Endothelial cell of umbilical vein (primary cell): ENCODE data around the gene MAPK4. TPM values are rescaled to one million over a fixed set of nuclear protein-coding genes. Genes with fewer than 3 reads are reported as not detected.

Experiments used
- BruUV-seq: library from RNA; stranded (reverse); fragments of 400-500 nt; replicated peaks from 2 replicates; lab custom pipeline; 2021; lab: Mats Ljungman, UMichigan
- CTCF ChIA-PET: fragments of 300-600, 350-600 bp; sonication (Branson Sonifier 250); formaldehyde crosslinking; loops from one replicate; lab custom pipeline; 2021; ENCODE audit warnings: antibody characterized with exemption, inconsistent platforms; lab: Charles Lee
- POLR2A ChIA-PET: fragments of 300-600, 350-600 bp; sonication (Branson Sonifier 250); formaldehyde crosslinking; loops from one replicate; lab custom pipeline; 2021; ENCODE audit warnings: antibody characterized with exemption, inconsistent platforms; lab: Charles Lee
- DNase-seq: peaks from one replicate; pipeline ENCODE4 v3.0.0-alpha.2; 2011; ENCODE audit warnings: low read depth, low spot score
- FAIRE-seq: peaks from 2 replicates; lab custom pipeline; 2011; peaks lifted over from hg19 to GRCh38; lab: Jason Lieb, UNC
- H2AFZ ChIP-seq: 2 replicates; pipeline ENCODE4 v1.6.0; 2012; ENCODE audit warnings: low read depth, low read length, control low read depth, inconsistent platforms
- H3K27ac ChIP-seq: 2 replicates; pipeline ENCODE4 v1.5.1; 2011; ENCODE audit warnings: low read depth, mild to moderate bottlenecking, control low read depth, low read length, moderate library complexity; ENCODE audit not compliant: insufficient read depth
- H3K27me3 ChIP-seq, 2 experiments: 2 replicates each; pipeline versions ENCODE4 v1.6.0 to v1.6.1; 2011; ENCODE audit warnings: low read length in 2 of 2, mixed read lengths in 1 of 2; ENCODE audit not compliant: control insufficient read depth in 2 of 2, insufficient read depth in 2 of 2
- H3K36me3 ChIP-seq, 2 experiments: 2 replicates in 1 of 2; 3 replicates in 1 of 2; pipeline ENCODE4 v1.5.1; 2011; ENCODE audit warnings: low read length in 2 of 2, mild to moderate bottlenecking in 1 of 2, moderate library complexity in 1 of 2; ENCODE audit not compliant: control insufficient read depth in 2 of 2, insufficient read depth in 2 of 2; ENCODE audit errors: extremely low read depth in 1 of 2
- H3K4me1 ChIP-seq: 3 replicates; pipeline ENCODE4 v1.5.1; 2011; ENCODE audit warnings: mild to moderate bottlenecking, low read length; ENCODE audit not compliant: control insufficient read depth, insufficient read depth; ENCODE audit errors: extremely low read depth
- H3K4me2 ChIP-seq: 2 replicates; pipeline ENCODE4 v1.6.1; 2011; ENCODE audit warnings: low read length, control low read depth, mixed read lengths; ENCODE audit not compliant: insufficient read depth
- H3K4me3 ChIP-seq, 3 experiments: fragments of 200-600 bp in 1 of 3; sonication (generic), shearing (Covaris generic) in 1 of 3; replicated peaks in 1 of 3; 2 replicates each; pipeline ENCODE4 v1.5.1; 2011 to 2016; ENCODE audit warnings: control low read depth in 3 of 3, low read length in 3 of 3, mild to moderate bottlenecking in 2 of 3, inconsistent platforms in 1 of 3, low read depth in 1 of 3, moderate library complexity in 1 of 3; ENCODE audit not compliant: insufficient read depth in 1 of 3
- H3K79me2 ChIP-seq: 2 replicates; pipeline ENCODE4 v1.6.0; 2012; ENCODE audit warnings: low read length, inconsistent platforms; ENCODE audit not compliant: control insufficient read depth, insufficient read depth
- H3K9ac ChIP-seq: replicated peaks from 2 replicates; pipeline ENCODE3; 2011; ENCODE audit warnings: low read length, control low read depth; ENCODE audit not compliant: insufficient read depth; ENCODE audit errors: extremely low read depth
- H3K9me1 ChIP-seq: replicated peaks from 3 replicates; pipeline ENCODE4 v1.6.0; 2011; ENCODE audit warnings: mild to moderate bottlenecking, low read length; ENCODE audit not compliant: control insufficient read depth, insufficient read depth; ENCODE audit errors: extremely low read depth
- H3K9me3 ChIP-seq: replicated peaks from 2 replicates; pipeline ENCODE4 v1.5.1; 2012; ENCODE audit warnings: low read length, inconsistent platforms; ENCODE audit not compliant: control insufficient read depth, insufficient read depth
- H4K20me1 ChIP-seq: replicated peaks from 2 replicates; pipeline ENCODE3; 2011; ENCODE audit warnings: mild to moderate bottlenecking, low read length; ENCODE audit not compliant: control insufficient read depth, insufficient read depth; ENCODE audit errors: extremely low read depth
- EZH2 ChIP-seq: IDR thresholded peaks from 2 replicates; pipeline ENCODE4 v1.6.1; 2012; ENCODE audit warnings: borderline replicate concordance, low read depth, mild to moderate bottlenecking, moderate library complexity, low read length, inconsistent platforms; ENCODE audit not compliant: severe bottlenecking
- FOS ChIP-seq: IDR thresholded peaks from 2 replicates; pipeline ENCODE4 v1.6.1; 2011; ENCODE audit warnings: mild to moderate bottlenecking, low read length, moderate library complexity, borderline replicate concordance; ENCODE audit not compliant: insufficient read depth
- GATA2 ChIP-seq: IDR thresholded peaks from 2 replicates; pipeline ENCODE4 v1.7.0; 2011; ENCODE audit warnings: low read depth, mild to moderate bottlenecking, moderate library complexity, mixed read lengths, low read length; ENCODE audit not compliant: insufficient read length, insufficient read depth
- JUN ChIP-seq: IDR thresholded peaks from 2 replicates; pipeline ENCODE4 v1.6.1; 2011; ENCODE audit warnings: borderline replicate concordance, low read depth; ENCODE audit not compliant: insufficient read length, insufficient read depth
- MAX ChIP-seq: IDR thresholded peaks from 2 replicates; pipeline ENCODE4 v1.6.1; 2011; ENCODE audit not compliant: insufficient read depth, insufficient read length
- MYC ChIP-seq: IDR thresholded peaks from one replicate; pipeline ENCODE4 v1.6.1; 2011; ENCODE audit warnings: mild to moderate bottlenecking, low read depth, low read length
- POLR2A ChIP-seq: IDR thresholded peaks from 2 replicates; pipeline ENCODE4 v1.6.1; 2012; ENCODE audit warnings: low read depth, mild to moderate bottlenecking, control low read depth, low read length
- POLR2AphosphoS5 ChIP-seq: IDR thresholded peaks from 2 replicates; pipeline ENCODE4 v1.6.1; 2012; ENCODE audit warnings: low read depth, mild to moderate bottlenecking, control low read depth, low read length, moderate library complexity; ENCODE audit not compliant: insufficient read depth
- dilution Hi-C: fragments of 300-500 bp; cut with MboI; formaldehyde crosslinking; loops from one replicate; pipeline ENCODE4 v1.15.0; 2019; ENCODE audit warnings: low sequenced_read_pairs; ENCODE audit not compliant: extremely low pct_ligation_motif_present
- intact Hi-C: fragments of 100-400 bp; cut with micrococcal nuclease; formaldehyde crosslinking; loops from one replicate; pipeline ENCODE4 v1.10.0; 2022
- polyA plus RNA-seq, 4 experiments: library from polyadenylated mRNA; depleted of rRNA in 3 of 4; stranded (reverse) in 3 of 4; unstranded in 1 of 4; fragments of >200 nt; gene quantifications; 2 replicates each; pipeline versions ENCODE4 v1.2.1 to v1.2.3, GENCODE V29; 2011 to 2012; ENCODE audit warnings: missing spikeins in 1 of 4
- total RNA-seq: library from RNA; stranded (reverse); gene quantifications from 2 replicates; pipeline ENCODE4 v1.2.3, GENCODE V29; 2021
- TF ChIP-seq, protein P1 (sequence below), 2 donors: IDR thresholded peaks; 1 replicate in 1 of 2; 2 replicates in 1 of 2; pipeline ENCODE4 v1.5.1; 2011; ENCODE audit warnings: low read length in 2 of 2, mild to moderate bottlenecking in 2 of 2, moderate library complexity in 2 of 2, control low read depth in 1 of 2, inconsistent platforms in 1 of 2, low read depth in 1 of 2; ENCODE audit not compliant: insufficient read depth in 1 of 2; ENCODE audit errors: extremely low read depth in 1 of 2

MAPK4 gene
- total and polyA plus RNA-seq, 2 donors (not counting 3 experiments of a cell fraction or from before 2014, with no cell fraction given): not detected

- no peak for DNase-seq
- H3K36me3 ChIP-seq: no peaks in the 10 kb centered on the region
- no peak overlapping the region for H3K27ac ChIP-seq
- POLR2A ChIA-PET: no interaction called here
- H3K9me3 ChIP-seq: no peaks in the 10 kb centered on the region
- TF ChIP-seq EZH2 (no peak), MAX (no peak), POLR2AphosphoS5 (no peak), POLR2A (no peak), GATA2 (no peak)
- no peaks in the 10 kb centered on the region for H3K79me2 ChIP-seq
- H3K4me3 ChIP-seq: no peak overlapping the region
- CTCF ChIA-PET: no interaction called here
- no peak overlapping the region for H3K9ac ChIP-seq
- no TSS peak for BruUV-seq
- no peaks in the 10 kb centered on the region for H3K9me1 ChIP-seq
- no peak overlapping the region for H2AFZ ChIP-seq
- H4K20me1 ChIP-seq: no peaks in the 10 kb centered on the region
- H3K4me2 ChIP-seq: no peak overlapping the region
- FAIRE-seq: no peak
- intact Hi-C loops: no loop called here
- dilution Hi-C loops: no loop called here
- no peaks in the 10 kb centered on the region for H3K27me3 ChIP-seq
- H3K4me1 ChIP-seq: no peaks in the 10 kb centered on the region
Measured at GRCh38 chr18:50696436-50696835, 136.5 kb downstream of the MAPK4 start.

DNA sequence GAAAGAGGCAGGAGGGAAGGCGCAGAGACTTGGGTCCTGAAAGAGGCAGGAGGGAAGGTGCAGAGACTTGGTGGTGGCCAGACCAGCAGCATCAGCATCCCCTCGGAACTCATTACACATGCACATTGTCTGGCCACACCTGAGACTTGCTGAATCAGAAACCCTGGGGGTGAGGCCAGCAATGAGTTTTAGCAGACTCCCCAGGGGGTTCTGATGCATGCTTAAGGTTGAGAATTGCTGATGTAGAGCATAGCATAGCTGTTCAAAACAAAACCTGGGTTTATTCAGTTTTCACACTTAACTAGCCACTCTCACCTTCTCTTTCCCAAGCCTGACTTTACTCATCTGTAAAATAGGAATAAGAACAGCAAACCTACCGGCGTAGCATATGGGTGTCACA is 137.0 kb downstream of the MAPK4 start:
- Histone ChIP-seq H3K79me2 (no peaks in the 10 kb centered on the region), H3K9me3 (no peaks in the 10 kb centered on the region), H3K27me3 (no peaks in the 10 kb centered on the region), H3K27ac (no peak overlapping the region), H3K4me2 (no peak overlapping the region), H4K20me1 (no peaks in the 10 kb centered on the region), H3K4me3 (no peak overlapping the region), H3K9ac (no peak overlapping the region), H3K9me1 (no peaks in the 10 kb centered on the region), H3K4me1 (no peaks in the 10 kb centered on the region), H2AFZ (no peak overlapping the region), H3K36me3 (no peaks in the 10 kb centered on the region)
- DNase-seq (no peak), FAIRE-seq (no peak)
- POLR2A ChIA-PET: interaction anchor here (0.5 kb wide), 1 partner anchor 502 kb away, joined by 3 read pairs; no protein-coding TSS in a partner anchor
- no peak for TF ChIP-seq JUN
- TF ChIP-seq FOS: no peak
- TF ChIP-seq GATA2: no peak
- no peak for TF ChIP-seq MAX
- TF ChIP-seq, protein P1, sequence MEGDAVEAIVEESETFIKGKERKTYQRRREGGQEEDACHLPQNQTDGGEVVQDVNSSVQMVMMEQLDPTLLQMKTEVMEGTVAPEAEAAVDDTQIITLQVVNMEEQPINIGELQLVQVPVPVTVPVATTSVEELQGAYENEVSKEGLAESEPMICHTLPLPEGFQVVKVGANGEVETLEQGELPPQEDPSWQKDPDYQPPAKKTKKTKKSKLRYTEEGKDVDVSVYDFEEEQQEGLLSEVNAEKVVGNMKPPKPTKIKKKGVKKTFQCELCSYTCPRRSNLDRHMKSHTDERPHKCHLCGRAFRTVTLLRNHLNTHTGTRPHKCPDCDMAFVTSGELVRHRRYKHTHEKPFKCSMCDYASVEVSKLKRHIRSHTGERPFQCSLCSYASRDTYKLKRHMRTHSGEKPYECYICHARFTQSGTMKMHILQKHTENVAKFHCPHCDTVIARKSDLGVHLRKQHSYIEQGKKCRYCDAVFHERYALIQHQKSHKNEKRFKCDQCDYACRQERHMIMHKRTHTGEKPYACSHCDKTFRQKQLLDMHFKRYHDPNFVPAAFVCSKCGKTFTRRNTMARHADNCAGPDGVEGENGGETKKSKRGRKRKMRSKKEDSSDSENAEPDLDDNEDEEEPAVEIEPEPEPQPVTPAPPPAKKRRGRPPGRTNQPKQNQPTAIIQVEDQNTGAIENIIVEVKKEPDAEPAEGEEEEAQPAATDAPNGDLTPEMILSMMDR (IDR thresholded peaks at IDR 0.05; ENCODE audit: extremely low read depth in 1 of 2, insufficient read depth in 1 of 2, low read depth in 1 of 2, low read length in 2 of 2): no peak
- TF ChIP-seq POLR2A: no peak
- TF ChIP-seq EZH2: no peak
- TF ChIP-seq POLR2AphosphoS5: no peak
- no peak for TF ChIP-seq MYC
- intact Hi-C loops (no loop called here), dilution Hi-C loops (no loop called here)
- BruUV-seq: no TSS peak
- CTCF ChIA-PET: no interaction called here
